DMS153 treated with DMSO at 0.1 percent for 48 hours (cell line): ENCODE results near the gene BBS1.
"Not testable (repeated sequence)": the region's sequence is repeated elsewhere in the genome, so short reads cannot be mapped to it uniquely, and the experiment has no call there.

Source experiments
- DNase-seq: peaks from one replicate; lab custom pipeline; 2025; ENCODE audit not compliant: unreplicated experiment; lab: John Stamatoyannopoulos, UW

Gene BBS1

DNA sequence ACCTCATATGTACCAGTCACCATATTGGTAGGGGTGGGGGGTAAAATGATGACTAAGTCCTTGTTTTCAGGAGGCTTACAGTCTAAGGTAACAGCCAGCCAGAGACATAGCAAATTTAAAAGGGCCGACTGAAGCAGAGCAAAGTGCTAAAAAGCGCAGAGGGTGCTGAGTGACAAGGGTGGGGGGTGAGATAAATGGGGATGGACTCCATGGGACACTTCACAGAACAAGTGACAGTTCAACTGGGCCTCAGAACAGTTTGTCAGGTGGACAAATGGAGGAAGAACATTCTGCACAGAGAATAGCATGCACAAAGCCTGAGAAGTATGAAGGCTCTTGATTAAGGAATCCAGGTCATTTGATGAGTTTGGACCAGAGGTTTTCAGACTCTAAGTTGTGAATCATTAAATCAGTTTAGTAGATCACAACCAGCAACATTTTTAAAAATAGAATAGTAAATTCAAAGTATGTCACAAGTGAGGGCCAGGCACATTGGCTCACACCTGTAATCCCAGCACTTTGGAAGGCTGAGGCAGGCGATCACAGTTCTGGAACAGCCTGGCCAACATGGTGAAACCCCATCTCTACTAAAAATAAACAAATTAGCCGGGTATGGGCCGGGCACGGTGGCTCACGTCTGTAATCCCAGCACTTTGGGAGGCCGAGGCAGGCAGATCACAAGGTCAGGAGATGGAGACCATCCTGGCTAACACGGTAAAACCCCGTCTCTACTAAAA is 14.0 kb downstream of the BBS1 start:
- DNase-seq = no peak

DNA sequence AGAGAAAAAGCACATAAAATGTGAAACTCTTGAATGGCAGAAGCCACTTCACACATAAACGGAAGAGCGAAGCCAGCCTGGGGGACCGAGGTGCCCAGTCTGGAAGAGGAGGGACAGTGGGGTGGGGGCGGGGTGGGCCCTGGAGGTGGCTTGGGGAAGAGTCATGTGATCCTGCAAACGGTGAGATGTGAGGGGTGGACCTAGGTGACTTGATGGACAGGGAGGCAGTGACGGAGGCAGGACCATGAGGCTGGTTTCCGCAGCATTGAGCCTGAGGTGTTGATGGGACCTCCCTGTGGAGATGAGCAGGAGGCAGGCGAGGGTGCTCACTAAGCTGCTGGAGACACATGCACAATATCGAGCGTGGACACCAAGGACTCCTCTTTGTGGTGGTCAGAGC is 18.6 kb downstream of the BBS1 start:
- DNase-seq = no peak

DNA sequence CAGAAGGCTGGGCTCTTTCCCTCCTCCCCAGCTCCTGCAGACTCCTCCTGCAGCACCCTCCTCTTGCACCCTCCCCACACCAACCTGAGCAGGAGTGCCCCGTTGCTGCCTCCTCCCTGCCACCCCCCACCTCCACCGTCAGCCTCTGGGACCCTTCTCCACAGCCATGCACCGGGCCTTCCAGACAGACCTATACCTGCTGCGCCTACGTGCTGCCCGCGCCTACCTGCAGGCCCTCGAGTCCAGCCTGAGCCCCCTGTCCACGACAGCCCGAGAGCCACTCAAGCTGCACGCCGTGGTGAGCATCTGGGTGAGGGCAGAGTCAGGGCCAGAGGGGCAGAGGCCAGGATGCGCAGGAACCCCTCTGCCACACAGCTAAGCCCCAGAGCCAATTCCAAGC is 19.2 kb downstream of the BBS1 start:
- no peak for DNase-seq

DNA sequence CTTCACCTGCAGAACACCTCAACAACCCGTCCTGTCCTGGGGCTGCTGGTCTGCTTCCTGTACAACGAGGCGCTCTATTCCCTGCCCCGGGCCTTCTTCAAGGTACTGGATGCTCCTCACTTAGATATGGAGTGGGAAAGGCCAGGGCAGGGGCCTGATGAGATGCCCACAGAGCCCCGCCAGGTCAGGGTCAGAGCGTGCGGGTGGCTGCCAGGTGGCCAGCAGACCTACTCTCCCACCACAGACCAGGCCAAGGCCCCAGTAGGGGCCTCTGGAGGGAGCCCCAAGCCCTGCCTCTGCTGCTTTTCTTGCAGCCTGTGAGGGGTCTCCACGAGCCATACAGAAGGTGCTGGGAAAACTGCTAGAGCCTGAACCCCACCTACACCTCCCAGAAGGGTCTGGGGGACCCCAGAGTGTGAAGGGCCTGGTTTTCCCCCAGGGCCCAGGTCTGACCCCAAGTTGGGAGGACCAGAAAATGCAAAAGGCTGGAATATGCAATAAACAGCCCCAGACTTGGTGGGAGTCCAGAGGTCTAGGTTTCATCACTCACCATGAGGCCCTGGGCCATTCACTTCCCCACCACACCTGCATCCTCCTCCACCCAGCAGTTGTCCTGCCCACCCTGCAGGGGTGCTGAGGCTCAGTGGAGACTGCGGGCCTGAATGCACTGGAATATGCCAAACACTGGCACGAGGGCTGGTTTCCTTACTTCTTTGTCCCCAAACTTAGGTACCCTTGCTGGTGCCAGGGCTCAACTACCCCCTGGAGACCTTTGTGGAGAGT is 20.7 kb downstream of the BBS1 start:
- DNase-seq = no peak

DNA sequence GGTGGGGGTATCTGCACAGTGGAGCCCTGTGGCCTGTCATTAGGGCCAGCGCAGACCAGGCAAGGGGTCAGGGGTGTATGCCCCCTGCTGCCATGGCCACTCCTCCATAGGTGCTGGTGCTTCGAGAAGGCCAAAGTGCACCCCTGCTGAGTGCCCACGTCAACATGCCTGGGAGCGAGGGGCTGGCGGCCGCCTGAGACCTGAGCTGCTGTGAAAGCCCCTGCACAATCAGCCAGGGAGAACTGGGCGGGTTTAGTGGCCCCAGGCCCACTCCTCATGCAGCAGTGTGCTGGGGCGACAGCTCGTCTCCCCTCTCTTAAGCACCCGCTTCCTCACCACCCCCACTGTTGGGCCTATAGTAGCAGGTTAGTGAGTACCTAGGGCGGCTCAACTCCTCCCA is 21.4 kb downstream of the BBS1 start:
- DNase-seq = no peak

DNA sequence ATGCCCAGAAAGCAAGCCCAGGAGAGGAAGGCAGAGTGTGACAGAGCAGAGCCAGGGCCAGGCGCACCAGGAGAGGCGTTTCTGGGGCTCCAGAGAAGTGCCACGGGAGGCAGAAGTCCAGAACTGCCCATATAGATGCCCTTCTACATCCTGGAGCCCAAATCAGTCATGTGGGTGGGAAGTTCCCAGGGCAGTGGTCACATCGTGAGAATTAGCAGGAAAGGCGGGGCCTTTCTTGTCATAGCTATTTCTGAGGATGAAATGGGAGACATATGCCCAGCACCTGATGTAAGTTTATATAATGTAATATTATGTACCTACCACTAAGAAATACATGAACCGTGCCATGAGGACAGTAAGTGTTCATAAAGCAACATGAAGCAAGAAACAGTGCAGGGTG is 22.3 kb downstream of the BBS1 start:
- no peak for DNase-seq

DNA sequence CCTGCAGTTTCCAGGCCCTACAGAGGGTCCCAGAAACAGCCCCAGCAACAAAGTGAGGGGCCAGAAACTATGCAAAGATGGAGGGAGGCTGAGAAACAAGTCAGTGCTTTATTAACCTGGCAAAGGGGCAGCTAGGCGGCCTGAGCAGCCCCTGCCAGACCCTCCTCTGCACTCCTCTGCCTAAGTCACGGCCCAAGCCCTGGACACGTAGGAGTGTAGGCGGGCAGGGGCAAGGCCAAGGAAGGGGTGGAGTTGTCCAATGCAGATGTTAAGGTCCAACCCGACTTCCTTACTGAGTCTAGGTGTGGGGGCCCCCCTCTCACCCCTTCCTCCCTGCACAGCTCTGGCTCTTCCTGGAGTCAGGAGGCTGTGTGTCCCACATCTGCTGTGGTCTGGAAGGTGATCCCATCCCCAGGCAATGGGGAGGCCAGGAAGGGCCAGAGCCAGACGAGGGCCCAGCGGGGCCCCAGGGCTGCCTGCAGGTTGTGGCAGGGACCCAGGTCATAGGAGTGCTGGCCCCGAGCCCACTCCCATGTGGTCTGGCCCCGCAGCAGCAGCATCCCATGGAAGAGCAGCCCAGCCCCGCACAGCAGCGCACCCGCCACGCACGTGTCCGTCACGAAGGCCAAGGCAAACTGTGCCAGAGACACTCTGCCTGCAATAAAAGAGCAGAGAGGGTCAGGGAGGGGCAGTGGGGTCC is 28.9 kb downstream of the BBS1 start:
- DNase-seq = no peak

DNA sequence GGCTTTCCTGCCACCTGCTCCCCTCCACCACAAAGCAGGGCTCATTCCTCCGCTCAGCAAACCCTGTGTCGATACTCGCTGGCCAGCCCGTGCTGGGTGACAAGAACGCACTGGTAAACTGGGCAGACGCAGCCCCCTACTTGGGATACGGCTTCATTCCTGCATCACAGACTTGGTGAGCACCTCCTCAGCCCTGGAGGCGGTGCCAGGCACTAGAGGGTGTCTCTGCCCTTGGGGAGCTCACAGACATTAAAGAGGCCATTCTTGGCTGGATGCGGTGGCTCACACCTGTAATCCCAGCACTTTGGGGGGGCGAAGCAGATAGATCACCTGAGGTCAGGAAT is 29.4 kb downstream of the BBS1 start:
- DNase-seq = no peak

DNA sequence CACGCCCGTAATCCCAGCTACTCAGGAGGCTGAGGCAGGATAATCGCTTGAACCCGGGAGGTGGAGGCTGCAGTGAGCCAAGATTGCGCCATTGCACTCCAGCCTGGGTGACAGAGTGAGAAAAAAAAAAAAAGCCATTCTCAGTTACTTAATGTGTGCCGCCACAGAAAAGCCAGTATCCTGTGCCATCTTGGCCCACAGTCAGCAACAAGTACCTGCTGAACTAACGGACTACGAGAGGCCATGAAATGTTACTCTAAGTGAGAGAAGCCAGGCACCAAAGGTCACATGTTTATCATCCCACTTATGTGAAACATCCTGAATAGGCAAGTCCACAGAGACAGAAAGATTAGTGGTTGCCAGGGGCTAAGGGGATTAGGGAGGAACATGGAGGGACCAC is 30.2 kb downstream of the BBS1 start:
- not testable (repeated sequence) for DNase-seq

DNA sequence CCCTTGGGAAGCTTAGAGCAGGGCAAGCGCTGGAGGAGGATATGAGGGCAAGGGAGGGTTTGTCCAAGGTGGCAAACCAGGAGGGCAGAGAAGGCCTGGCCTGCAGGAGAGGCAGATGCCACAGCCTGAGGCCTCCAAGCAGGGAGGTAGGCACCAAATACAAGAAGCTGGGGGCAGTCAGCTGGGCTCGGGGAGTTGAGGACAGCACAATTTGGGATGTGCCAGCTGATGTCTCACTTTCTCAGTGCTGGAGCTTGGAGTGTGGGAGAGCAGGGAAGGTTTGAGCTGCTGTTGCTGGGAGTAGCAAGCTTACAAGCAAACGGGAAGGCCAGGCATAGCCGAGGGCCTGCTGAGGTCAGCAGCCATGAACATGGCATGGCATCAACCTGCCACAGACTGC is 31.5 kb downstream of the BBS1 start:
- no peak for DNase-seq

DNA sequence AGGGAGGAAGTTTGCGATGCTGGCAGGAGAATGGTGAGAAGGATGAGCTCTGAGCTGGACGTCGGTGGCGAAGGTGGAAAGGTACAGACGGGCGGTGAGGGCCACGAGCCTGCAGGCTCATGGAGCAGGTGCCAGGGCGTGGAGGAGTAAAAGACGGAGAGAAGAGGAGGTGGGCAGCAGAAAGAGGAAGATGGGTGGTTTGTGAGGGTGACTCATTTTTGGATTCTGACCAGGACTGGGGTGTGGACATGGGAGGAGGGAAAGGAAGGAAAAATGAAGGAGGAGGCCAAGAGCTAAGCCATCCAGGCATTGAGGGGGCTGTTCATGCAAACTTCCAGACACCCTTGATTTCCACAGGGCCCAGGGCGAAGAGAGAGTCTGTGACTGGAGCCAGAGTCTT is 31.9 kb downstream of the BBS1 start:
- DNase-seq = no peak

DNA sequence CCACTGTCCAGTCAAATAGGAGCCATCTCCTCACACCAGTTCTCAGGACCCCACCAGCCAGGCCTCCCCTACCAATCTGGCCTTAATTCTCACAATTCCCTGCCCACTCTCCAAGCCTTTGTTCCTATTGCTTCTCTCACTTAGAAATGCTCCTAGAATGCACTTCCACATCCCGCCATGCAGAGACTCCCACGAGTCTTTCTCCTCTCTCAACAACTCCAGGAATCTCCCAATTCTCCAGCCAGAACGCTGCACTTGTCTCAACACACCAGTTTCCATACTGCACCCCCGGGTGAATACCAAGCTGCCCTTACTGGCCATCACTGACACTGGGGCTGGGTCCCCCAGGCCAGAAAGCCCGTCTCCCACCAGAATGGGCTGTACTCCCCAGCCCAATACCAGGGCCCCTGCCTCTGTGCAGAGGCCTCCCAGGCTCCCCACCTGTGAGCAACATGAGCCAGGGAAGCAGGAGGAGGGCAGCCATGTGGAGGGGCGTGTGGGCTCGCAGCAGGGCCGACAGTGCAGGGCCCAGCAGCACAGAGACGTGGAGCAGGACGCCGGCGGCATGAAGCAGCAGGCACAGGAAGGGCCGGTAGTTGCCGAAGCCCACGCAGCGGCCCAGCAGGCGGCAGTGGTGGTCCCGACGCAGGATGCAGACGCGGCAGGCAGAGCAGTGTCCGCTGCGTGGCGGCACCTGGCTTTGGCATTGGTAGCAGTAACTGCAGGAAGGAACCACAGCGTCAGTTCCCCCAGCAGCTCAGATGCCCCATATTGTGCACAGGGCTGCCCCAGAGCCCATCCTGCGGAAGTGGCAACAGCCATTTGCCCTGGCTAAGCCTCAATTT is 33.0 kb downstream of the BBS1 start:
- no peak for DNase-seq

DNA sequence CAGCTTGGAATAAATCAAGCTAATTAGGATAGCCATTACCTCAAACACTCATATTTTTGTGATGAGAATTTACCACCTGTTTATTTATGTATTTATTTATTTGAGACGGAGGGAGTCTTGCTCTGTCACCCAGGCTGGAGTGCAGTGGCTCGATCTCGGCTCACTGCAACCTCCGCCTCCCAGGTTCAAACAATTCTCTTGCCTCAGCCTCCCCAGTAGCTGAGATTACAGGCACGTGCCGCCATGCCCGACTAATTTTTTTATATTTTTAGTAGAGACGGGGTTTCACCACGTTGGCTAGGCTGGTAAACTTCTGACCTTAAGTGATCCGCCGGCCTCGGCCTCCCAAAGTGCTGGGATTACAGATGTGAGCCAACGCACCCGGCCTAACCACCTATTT is 34.5 kb downstream of the BBS1 start:
- not testable (repeated sequence) for DNase-seq

DNA sequence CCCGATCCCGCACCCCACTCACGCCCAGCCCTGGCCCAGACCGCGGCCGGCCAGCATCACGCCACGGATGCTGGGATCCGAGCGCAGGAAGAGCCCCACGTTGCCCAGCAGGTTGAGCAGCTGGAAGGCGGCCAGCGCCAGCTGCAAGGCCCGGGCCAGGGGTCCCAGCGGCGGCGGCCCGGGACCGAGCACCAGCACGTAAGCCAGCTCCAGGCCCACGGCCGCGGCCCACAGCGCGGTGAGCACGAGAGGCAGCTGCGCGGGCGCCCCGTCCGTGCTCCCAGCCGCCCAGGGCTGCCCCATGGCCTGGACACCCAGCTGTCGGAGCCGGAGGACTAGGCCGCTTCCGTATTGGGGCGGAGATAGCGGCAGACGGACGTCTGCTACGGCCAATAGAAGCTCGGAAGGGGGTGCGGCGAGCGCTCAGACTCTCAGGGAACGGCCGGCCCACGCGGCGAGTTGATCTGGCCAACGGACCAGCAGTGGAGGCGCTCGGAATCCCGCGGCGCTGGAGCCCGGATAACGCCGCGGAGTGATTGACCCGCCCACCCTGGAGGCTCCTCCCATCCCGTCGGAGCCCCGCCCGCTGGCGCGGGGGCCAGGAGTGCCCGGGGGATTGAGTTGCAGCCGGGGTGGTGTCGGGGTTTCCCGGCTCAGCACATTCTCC is 35.4 kb downstream of the BBS1 start, which contains the start of gene ZDHHC24:
Gene ZDHHC24, minus strand, starts transcription at position 348 of the 667 bp plus-strand sequence. Its CDS starts 45 bp downstream, at position 303.
- DNase-seq = peak; percentile 89

DNA sequence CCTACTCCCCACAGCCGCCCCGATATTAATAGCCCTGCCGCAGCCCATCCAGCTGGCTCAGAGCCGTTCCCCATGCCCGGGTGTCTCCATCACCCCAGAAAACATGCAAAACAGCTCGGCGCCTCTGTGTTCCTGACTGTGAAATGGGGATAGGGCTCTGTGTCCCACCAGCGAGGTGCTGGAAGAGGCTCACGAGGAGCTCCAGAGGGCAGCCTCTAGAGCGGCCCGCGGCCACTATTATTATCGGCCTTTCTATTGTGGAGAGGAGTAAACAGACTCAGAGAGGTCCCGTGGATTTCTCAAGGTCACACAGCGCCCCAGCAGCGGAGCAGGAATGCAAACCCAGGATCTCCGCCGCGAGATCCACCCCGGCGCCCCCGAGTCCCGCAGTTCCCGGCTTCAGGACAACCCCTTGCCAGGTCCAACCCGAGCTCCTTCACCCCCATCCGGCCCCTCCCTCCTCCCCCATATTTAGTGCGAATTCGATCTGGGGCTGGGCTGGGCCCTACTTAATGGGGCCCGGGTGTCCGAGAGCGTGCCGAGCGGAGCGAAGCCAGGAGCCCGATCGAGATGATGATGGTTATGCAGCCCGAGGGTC is 36.0 kb downstream of the BBS1 start, which contains the start of gene ACTN3:
Gene ACTN3, plus strand, starts transcription at position 536 of the 598 bp plus-strand sequence. Its CDS starts 35 bp downstream, at position 571.
- DNase-seq = no peak

DNA sequence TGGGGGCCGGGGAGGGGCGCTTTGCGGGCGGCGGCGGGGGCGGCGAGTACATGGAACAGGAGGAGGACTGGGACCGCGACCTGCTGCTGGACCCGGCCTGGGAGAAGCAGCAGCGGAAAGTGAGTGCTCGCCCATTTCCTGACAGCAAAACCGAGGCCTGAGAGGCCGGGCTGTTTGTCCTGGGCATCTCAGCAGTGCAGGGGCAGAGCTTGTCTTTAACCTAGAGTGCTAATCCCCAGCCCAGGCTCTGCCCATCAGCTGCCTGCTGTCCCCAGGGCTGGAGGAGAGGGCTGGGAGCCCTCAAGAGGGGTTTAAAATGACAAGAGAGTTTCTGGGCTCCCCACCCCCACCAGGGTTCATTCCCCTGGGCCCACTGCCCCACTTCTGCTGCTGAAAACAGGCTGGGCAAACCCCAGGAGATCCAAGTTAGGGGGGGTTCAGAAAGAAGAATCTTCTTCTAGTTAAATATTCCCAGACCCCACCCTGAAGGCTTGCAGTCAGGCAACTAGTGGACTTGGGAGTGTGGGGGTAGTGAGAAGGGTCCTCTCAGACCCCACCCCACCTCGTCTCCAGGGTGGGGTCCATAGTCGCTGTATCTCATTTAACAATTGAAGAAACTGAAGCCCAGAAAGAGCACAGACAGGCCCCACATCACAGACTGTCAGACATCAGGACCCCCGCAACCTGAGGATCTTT is 36.7 kb downstream of the BBS1 start:
- no peak for DNase-seq

DNA sequence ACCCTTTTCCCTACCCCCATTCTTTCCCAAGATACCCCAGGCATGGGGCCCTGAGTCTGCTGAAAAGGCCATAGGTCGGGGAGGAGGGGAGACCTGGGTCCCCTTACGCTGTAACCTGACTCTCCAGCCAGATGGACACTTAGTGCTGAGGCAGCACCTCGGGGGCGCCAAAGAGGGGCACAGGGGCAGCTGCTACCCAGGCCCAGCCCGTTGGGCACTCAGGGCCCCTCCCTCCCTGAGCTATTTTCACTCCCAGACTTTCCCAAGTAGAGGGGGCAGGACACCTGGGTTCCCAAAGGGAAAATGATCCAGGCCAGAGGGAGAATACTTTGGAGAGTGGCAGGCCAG is 37.2 kb downstream of the BBS1 start:
- no peak for DNase-seq

DNA sequence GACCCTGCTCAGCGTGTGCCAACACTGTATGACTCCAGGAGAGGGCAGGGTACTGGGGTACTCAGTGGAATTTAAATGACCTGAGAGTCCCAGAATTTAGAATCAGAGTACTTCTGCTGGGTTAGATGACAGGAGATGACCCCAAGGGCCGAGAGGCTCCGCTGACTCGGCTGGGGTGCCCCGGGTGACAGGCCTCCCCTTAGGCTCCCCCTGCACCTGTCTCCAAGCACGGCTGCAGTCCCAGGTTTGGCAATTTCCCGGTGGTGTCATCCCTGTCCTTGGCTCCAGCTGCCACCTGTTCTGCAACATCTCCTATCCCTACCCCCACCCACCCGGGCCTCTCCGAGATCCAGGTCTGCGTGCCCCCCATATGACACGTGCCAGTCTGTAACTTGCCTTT is 37.6 kb downstream of the BBS1 start:
- no peak for DNase-seq

DNA sequence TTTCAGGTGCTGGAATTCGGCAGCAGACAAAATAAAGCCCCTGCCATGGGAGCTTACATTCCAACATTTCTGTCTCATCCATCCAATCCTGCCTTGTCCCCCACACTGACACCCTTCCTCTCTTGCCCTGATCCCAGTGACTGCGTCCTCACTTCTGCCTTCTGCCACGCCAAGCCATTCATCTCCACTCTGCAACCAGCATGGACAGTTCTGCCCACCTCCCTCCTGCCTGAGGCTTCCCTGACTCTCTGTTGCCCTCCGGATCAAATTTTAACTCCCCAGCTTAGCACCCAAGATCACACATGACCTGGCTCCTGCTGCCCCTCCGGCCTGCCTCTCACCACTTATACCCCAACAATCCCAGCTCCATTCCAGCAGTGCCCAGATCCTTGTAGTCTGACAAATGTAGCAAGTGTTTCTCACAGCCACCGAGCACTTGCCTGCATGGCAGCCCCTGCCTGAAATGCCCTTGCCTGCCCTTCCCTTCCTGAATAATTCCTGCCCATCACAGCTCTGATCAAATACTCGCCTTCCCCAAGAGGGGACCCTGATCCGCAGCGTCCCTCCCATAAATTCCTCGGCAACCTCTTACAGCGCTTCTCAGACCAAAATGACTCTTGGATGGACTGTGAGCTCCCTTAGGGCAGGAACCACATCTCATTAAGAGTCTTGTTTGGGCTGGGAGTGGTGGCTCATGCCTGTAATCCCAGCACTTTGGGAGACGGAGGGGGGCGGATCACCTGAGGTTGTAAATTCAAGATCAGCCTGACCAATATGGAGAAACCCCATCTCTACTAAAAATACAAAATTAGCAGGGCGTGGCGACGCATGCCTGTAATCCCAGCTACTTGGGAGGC is 38.6 kb downstream of the BBS1 start:
- no peak for DNase-seq
